GM12873 (cell line): ENCODE measurements around the gene INPP5B.

ENCODE experiments used
- TF ChIP-seq, protein P1 (sequence below): IDR thresholded peaks from 2 replicates; pipeline ENCODE4 v1.5.1; 2012; ENCODE audit warnings: low read depth, mild to moderate bottlenecking, moderate library complexity, low read length, control low read depth; ENCODE audit not compliant: insufficient read depth; ENCODE audit errors: missing control alignments

INPP5B gene

GRCh38 chr1:37946703-37947360 lies at the start of gene INPP5B:
INPP5B (minus strand) TSS chr1:37947053; CDS start chr1:37946308, 745 bp downstream.
- TF ChIP-seq, protein P1, sequence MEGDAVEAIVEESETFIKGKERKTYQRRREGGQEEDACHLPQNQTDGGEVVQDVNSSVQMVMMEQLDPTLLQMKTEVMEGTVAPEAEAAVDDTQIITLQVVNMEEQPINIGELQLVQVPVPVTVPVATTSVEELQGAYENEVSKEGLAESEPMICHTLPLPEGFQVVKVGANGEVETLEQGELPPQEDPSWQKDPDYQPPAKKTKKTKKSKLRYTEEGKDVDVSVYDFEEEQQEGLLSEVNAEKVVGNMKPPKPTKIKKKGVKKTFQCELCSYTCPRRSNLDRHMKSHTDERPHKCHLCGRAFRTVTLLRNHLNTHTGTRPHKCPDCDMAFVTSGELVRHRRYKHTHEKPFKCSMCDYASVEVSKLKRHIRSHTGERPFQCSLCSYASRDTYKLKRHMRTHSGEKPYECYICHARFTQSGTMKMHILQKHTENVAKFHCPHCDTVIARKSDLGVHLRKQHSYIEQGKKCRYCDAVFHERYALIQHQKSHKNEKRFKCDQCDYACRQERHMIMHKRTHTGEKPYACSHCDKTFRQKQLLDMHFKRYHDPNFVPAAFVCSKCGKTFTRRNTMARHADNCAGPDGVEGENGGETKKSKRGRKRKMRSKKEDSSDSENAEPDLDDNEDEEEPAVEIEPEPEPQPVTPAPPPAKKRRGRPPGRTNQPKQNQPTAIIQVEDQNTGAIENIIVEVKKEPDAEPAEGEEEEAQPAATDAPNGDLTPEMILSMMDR, result peak; percentile 1

DNA sequence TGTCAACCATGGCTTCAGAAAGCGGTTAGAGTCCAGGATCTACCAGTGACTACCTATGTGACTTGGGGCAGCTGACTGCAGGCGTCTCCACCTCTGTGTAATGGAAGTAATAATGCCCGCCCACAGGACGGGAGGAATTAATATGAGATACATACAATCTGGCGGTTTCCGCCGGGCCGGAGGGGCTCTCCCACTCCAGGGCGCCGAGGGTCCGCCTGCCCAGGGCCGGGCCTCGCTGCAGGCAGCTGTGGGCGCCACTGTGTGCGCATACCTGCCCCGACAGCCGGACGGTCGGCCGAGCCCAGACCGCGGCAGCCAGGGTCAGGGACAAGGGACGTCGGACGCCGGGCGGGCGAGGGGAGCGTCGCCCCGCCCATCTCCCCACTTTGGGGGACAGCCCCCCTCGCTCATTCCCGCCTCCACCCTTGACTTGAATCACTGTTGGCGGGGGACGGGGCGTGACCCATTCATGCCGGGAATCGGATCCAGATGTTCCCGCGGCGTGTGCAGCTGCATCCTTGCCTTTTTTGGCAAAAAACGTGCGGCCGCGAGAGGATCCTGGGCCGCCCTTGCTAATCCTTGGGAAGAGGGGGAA lies 49.0 kb upstream of the INPP5B start:
- TF ChIP-seq, protein P1, result no peak

DNA sequence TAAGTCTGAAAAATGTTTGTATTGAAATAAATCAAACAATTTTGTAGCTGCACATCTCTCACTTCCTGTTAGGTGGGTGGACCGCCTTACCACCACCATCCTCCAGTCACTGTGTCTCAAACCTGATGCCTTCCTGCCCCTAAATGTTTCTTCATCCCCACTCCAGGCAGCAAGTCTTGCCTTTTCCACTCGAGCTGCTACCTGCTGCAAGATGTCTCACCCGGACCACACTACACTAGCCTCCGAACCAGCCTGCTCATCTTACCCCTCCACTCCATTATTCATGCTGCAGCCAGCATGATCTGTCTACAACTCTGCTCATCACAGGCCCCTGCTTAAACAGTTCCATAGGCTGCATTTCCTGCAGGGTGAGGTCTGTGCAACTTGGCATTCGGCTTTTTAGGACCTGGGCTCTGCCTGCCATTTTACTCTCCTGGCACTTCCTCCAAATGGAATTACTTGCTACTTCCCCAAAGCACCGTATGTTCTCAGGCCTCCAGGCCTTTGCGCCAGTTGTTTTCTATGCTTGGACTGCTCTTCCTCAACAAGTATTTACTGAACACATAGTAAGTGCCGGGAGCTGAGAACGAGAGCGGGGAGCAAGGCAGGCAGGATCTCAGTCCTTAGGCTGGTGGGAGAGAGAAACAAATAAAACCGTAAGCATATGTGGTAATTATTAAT lies 48.2 kb upstream of the INPP5B start:
- TF ChIP-seq, protein P1, result no peak

DNA sequence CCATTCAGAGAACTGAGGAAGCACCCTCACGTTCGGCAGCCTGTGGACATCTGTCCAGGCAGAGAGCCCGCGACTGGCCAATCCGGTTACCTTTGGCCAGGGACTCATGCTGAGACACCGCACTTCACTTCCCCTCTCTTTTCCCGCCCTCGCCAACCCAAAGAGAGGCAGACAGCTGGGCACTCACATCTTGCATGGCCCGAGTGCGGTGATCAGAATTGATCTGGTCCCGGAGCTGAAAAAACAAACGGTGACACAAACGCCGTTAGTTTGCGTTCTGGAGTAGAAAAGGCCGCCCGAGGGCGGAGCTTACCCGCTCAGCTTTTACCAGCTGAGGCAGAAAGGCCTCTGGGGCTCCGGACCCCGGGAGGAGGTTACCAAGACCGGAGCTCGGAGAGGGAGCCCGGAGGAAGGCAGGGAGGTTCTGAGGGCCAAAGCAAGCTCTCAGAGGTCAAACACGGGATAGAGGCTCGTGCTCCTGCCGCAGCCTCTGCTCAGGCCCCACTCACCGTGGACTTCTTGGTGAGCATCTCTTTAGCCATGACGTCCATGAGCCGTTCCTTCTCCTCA lies 42.6 kb upstream of the INPP5B start:
- TF ChIP-seq, protein P1, result no peak

GRCh38 chr1:37987679-37988078 lies 40.8 kb upstream of the INPP5B start:
- TF ChIP-seq, protein P1, result no peak

DNA sequence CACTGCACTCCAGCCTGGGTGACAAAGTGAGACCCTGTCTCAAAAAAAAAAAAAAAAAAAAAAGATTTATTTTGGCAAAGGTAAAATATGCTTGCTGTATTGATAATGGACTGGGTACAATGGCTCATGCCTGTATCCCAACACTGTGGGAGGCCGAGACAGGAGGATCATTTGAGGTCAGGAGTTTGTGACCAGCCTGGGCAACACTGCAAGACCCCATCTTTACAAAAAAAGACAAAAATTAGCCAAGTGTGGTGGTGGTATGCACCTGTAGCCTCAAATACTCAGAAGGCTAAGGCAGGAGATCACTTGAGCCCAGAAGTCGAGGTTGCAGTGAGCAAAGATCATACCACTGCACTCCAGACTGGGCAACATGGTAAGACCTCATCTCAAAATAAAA lies 36.7 kb upstream of the INPP5B start:
- TF ChIP-seq, protein P1, result no peak

GRCh38 chr1:37978541-37978940 lies 31.7 kb upstream of the INPP5B start:
- TF ChIP-seq, protein P1, result no peak
